GM12878 (cell line): Measurements from ENCODE around the gene COL1A2. TPM values are rescaled to one million over a fixed set of nuclear protein-coding genes. Genes with fewer than 3 reads are reported as not detected.

Experiments used
- ATAC-seq: fragments of 200-7000 bp; cut with Tn5 transposase; 3 replicates; pipeline ENCODE4 v1.9.1; 2020; ENCODE audit warnings: mild to moderate bottlenecking, moderate library complexity
- BruUV-seq: library from RNA; stranded (reverse); fragments of 400-500 nt; replicated peaks from 2 replicates; lab custom pipeline; 2021; lab: Mats Ljungman, UMichigan
- CTCF ChIA-PET: fragments of 300-600 bp; sonication (Branson Sonifier 250); formaldehyde crosslinking; extraction: SDS; loops from one replicate; lab custom pipeline; 2021; ENCODE audit warnings: inconsistent platforms; lab: Yijun Ruan, JAX
- POLR2A ChIA-PET: fragments of 350-600 bp; formaldehyde crosslinking; extraction: SDS; loops from one replicate; lab custom pipeline; 2021; ENCODE audit warnings: inconsistent platforms; lab: Charles Lee
- RAD21 ChIA-PET: fragments of 300-600 bp; sonication (Branson Sonifier 250); formaldehyde crosslinking; loops from one replicate; lab custom pipeline; 2023; ENCODE audit warnings: antibody characterized with exemption; ENCODE audit not compliant: unreplicated experiment; lab: Charles Lee
- SMC1A ChIA-PET: fragments of 300-600 bp; sonication (Branson Sonifier 250); formaldehyde crosslinking; loops from one replicate; lab custom pipeline; 2023; ENCODE audit not compliant: unreplicated experiment, uncharacterized antibody; lab: Charles Lee
- DNase-seq: peaks from one replicate; pipeline ENCODE4 v3.0.0-alpha.2; 2011; ENCODE audit warnings: low read depth, low spot score
- FAIRE-seq: peaks from 3 replicates; lab custom pipeline; 2011; peaks lifted over from hg19 to GRCh38; lab: Jason Lieb, UNC
- H2AFZ ChIP-seq: 2 replicates; pipeline ENCODE4 v1.6.0; 2011; ENCODE audit warnings: low read depth, low read length, control low read depth; ENCODE audit not compliant: control insufficient read depth
- H3K27ac ChIP-seq: 2 replicates; pipeline ENCODE4 v1.5.1; 2011; ENCODE audit warnings: control low read depth; ENCODE audit not compliant: control insufficient read depth, insufficient read depth
- H3K27me3 ChIP-seq, 2 experiments: replicated peaks in 1 of 2; 2 replicates each; pipeline versions ENCODE4 v1.6.0 to v1.6.1; 2011; ENCODE audit warnings: low read length in 1 of 2; ENCODE audit not compliant: control insufficient read depth in 2 of 2, insufficient read depth in 2 of 2
- H3K36me3 ChIP-seq, 2 experiments: 2 replicates each; pipeline ENCODE4 v1.5.1; 2011; ENCODE audit warnings: low read length in 1 of 2; ENCODE audit not compliant: control insufficient read depth in 2 of 2, insufficient read depth in 2 of 2
- H3K4me1 ChIP-seq: 2 replicates; pipeline ENCODE4 v1.6.1; 2011; ENCODE audit warnings: mild to moderate bottlenecking, low read length, moderate library complexity, mixed read lengths; ENCODE audit not compliant: control insufficient read depth, insufficient read depth
- H3K4me2 ChIP-seq: 2 replicates; pipeline ENCODE4 v1.6.0; 2011; ENCODE audit warnings: control low read depth; ENCODE audit not compliant: control insufficient read depth, insufficient read depth
- H3K4me3 ChIP-seq: fragments of 200-600 bp; sonication (generic); 2 replicates; pipeline ENCODE4 v1.5.1; 2016
- H3K79me2 ChIP-seq: 2 replicates; pipeline ENCODE4 v1.6.0; 2011; ENCODE audit warnings: low read length; ENCODE audit not compliant: control insufficient read depth, insufficient read depth
- H3K9ac ChIP-seq: 2 replicates; pipeline ENCODE4 v1.8.0; 2011; ENCODE audit warnings: low read length, control low read depth, mixed read lengths; ENCODE audit not compliant: control insufficient read depth, insufficient read depth
- H3K9me3 ChIP-seq: replicated peaks from 3 replicates; pipeline ENCODE4 v1.5.1; 2011; ENCODE audit warnings: mild to moderate bottlenecking, low read length; ENCODE audit not compliant: control insufficient read depth, insufficient read depth
- H4K20me1 ChIP-seq: 2 replicates; pipeline ENCODE4 v1.6.0; 2011; ENCODE audit not compliant: control insufficient read depth, insufficient read depth
- DPF2 ChIP-seq: fragments of 450-650 bp; IDR thresholded peaks from 2 replicates; pipeline ENCODE4 v1.6.1; 2017; ENCODE audit warnings: mild to moderate bottlenecking
- EED ChIP-seq: sonication (generic); IDR thresholded peaks from 2 replicates; pipeline ENCODE4 v1.6.1; 2016; ENCODE audit warnings: antibody characterized with exemption, low read depth
- ETV6 ChIP-seq, 2 experiments: fragments of 450-650 bp in 1 of 2; IDR thresholded peaks in 1 of 2; conservative IDR thresholded peaks in 1 of 2; 2 replicates each; pipeline ENCODE4 v1.6.1; 2014; ENCODE audit warnings: antibody characterized with exemption in 1 of 2, borderline replicate concordance in 1 of 2, low read depth in 1 of 2, mild to moderate bottlenecking in 1 of 2, moderate library complexity in 1 of 2
- HDGF ChIP-seq: fragments of 450-650 bp; IDR thresholded peaks from 2 replicates; pipeline ENCODE4 v1.6.1; 2016; ENCODE audit warnings: antibody characterized with exemption
- HSF1 ChIP-seq: fragments of 150-350 bp; IDR thresholded peaks from 2 replicates; pipeline ENCODE4 v1.6.1; 2014; ENCODE audit warnings: mild to moderate bottlenecking, low read depth, low read length
- SMAD5 ChIP-seq: IDR thresholded peaks from 2 replicates; pipeline ENCODE4 v1.6.1; 2016; ENCODE audit warnings: antibody characterized with exemption, low read depth
- SMC3 ChIP-seq: IDR thresholded peaks from 2 replicates; pipeline ENCODE4 v1.6.1; 2011; ENCODE audit warnings: low read length, improper control_type of control experiment, borderline replicate concordance
- TCF7 ChIP-seq: IDR thresholded peaks from 2 replicates; pipeline ENCODE4 v1.6.1; 2014; ENCODE audit warnings: antibody characterized with exemption, borderline replicate concordance
- ZSCAN29 ChIP-seq: fragments of 450-650 bp; IDR thresholded peaks from 2 replicates; pipeline ENCODE4 v1.6.1; 2017; ENCODE audit warnings: mild to moderate bottlenecking, moderate library complexity
- WGBS: methylation state at CpG from one replicate; pipeline ENCODE4 v1.1.6; 2016; ENCODE audit warnings: low lambda C conversion rate; ENCODE audit not compliant: insufficient replicate concordance, insufficient coverage; ENCODE audit errors: missing lambda C conversion rate; 5-methylcytosine and 5-hydroxymethylcytosine counted together
- in situ Hi-C: fragments of 300-500 bp; cut with MboI; formaldehyde crosslinking; loops from 9 replicates; pipeline ENCODE4 v1.14.3; 2018; ENCODE audit warnings: mixed read lengths
- intact Hi-C: fragments of 100-400 bp; cut with micrococcal nuclease; formaldehyde crosslinking; loops from one replicate; pipeline ENCODE4 v1.14.2; 2022; ENCODE audit not compliant: unreplicated experiment
- polyA plus RNA-seq, 11 experiments: library from polyadenylated mRNA; depleted of rRNA in 4 of 11; unstranded in 6 of 11; stranded (reverse) in 5 of 11; fragments of >200 nt; fragmentation: Nextera tagmentation in 4 of 11; fragmentation: Illumina TruSeq in 1 of 11; extraction: Ambion mirVana in 4 of 11; extraction: Trizol in 1 of 11; gene quantifications; 1 replicate in 1 of 11; 2 replicates in 10 of 11; pipeline versions ENCODE4 v1.2.1 to v1.2.3, GENCODE V29; 2011 to 2016; ENCODE audit warnings: inconsistent platforms in 2 of 11, missing spikeins in 2 of 11, low read depth in 1 of 11
- total RNA-seq, 4 experiments: library from RNA; depleted of rRNA in 3 of 4; stranded (reverse); fragments of >200 nt in 3 of 4; fragmentation: Illumina TruSeq in 1 of 4; extraction: Trizol in 1 of 4; gene quantifications; 2 replicates each; pipeline versions ENCODE4 v1.2.1 to v1.2.3, GENCODE V29; 2013 to 2021
- TF ChIP-seq, protein P1 (sequence below): IDR thresholded peaks from 2 replicates; pipeline ENCODE4 v1.6.1; 2011; ENCODE audit warnings: low read depth, low read length, improper control_type of control experiment, borderline replicate concordance

The COL1A2 gene
- total and polyA plus RNA-seq, 10 of the 15 experiments (the other 5 are each of a cell fraction or from before 2014, with no cell fraction given): 0.03 to 2.5 (median 0.76) TPM; not detected in 4

GRCh38 chr7:94434042-94434441 is 39.3 kb downstream of the COL1A2 start:
- no peaks in the 10 kb centered on the region for H3K79me2 ChIP-seq
- 48% methylated on average over 2 of the region's 2 CpGs for WGBS
- POLR2A ChIA-PET: no interaction called here
- TF ChIP-seq HSF1 (no peak), EED (no peak)
- TF ChIP-seq, all 136 proteins: peak for 0
- CTCF ChIA-PET: interaction anchor here (0.9 to 5.5 kb wide), 2 partner anchors 16 to 813 kb away, joined by 3 to 46 read pairs; no protein-coding TSS in a partner anchor
- intact Hi-C loops (no loop called here), in situ Hi-C loops (loop anchor here (25.0 kb wide), 1 partner anchor 1253 kb away; no protein-coding TSS in a partner anchor)
- Histone ChIP-seq H2AFZ (no peak overlapping the region), H3K4me3 (no peak overlapping the region), H3K9ac (no peak overlapping the region), H3K4me1 (no peaks in the 10 kb centered on the region), H3K27ac (no peak overlapping the region), H3K36me3 (no peaks in the 10 kb centered on the region), H4K20me1 (no peaks in the 10 kb centered on the region), H3K4me2 (no peak overlapping the region), H3K27me3 (no peaks in the 10 kb centered on the region), H3K9me3 (no peaks in the 10 kb centered on the region)
- DNase-seq: no peak
- no peak for ATAC-seq
- no TSS peak for BruUV-seq
- RAD21 ChIA-PET: no interaction called here
- no peak for FAIRE-seq
- SMC1A ChIA-PET: interaction anchor here (1.0 to 1.6 kb wide), 2 partner anchors 9 to 533 kb away, joined by 3 read pairs; no protein-coding TSS in a partner anchor

DNA sequence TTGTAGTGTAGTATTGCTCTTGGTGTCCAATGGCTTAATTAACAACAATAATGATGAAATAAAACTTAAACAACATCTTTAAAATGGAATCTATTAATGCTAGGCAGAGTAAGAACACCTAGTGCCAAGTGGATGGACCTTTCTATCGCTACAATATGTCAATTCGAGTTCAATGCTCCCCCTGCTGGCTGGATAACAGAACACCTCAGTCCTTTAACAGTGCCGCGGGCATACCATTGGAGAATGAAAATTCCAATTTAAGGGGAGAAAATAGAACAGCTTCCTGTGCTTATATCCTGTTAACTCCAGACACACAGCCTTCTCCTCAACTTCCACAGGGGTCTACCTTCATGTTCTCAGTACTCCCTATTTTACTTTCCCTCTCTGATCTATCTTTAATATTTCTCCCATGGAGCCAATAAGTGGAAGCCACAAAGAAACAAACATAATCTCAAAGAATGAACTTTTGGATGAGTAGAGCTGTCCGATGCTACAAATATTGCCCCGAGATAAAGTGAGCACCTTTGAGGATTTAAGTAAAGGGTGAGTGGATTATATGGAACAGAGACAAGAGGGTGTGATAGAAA is 41.4 kb downstream of the COL1A2 start:
- peak; percentile 89 for FAIRE-seq
- SMC1A ChIA-PET: interaction anchor here (0.6 to 2.1 kb wide), 5 partner anchors 12 to 533 kb away, joined by 3 to 6 read pairs (median 3); no protein-coding TSS in a partner anchor
- H3K4me2 ChIP-seq: no peak overlapping the region
- TF ChIP-seq ZSCAN29 (no peak), HDGF (no peak), TCF7 (no peak), ETV6 (conservative IDR thresholded peaks at IDR 0.05 in 1 of 2, IDR thresholded peaks at IDR 0.05 in 1 of 2; ENCODE audit: borderline replicate concordance in 1 of 2, low read depth in 1 of 2) (no peak), SMAD5 (no peak), SMC3 (peak; percentile 65), DPF2 (no peak)
- TF ChIP-seq, protein P1, sequence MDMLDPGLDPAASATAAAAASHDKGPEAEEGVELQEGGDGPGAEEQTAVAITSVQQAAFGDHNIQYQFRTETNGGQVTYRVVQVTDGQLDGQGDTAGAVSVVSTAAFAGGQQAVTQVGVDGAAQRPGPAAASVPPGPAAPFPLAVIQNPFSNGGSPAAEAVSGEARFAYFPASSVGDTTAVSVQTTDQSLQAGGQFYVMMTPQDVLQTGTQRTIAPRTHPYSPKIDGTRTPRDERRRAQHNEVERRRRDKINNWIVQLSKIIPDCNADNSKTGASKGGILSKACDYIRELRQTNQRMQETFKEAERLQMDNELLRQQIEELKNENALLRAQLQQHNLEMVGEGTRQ: no peak

More for the DNA sequence above, 41.4 kb downstream of the COL1A2 start:
- BruUV-seq: no TSS peak
- ATAC-seq: peak; percentile 98
- H3K4me1 ChIP-seq: no peaks in the 10 kb centered on the region
- peak; percentile 7 for DNase-seq
- no peak overlapping the region for H2AFZ ChIP-seq
- no peak overlapping the region for H3K4me3 ChIP-seq
- no peak overlapping the region for H3K27ac ChIP-seq
- POLR2A ChIA-PET: no interaction called here
- RAD21 ChIA-PET: interaction anchor here (1.1 to 2.2 kb wide), 3 partner anchors 13 to 1040 kb away, joined by 3 to 9 read pairs (median 7); no protein-coding TSS in a partner anchor
- intact Hi-C loops: loop anchor here (1.0 to 5.0 kb wide), 2 partner anchors 636 to 719 kb away; no protein-coding TSS in a partner anchor
- no peak overlapping the region for H3K9ac ChIP-seq
- no peaks in the 10 kb centered on the region; a peak in 1 of 4 replicates for H3K27me3 ChIP-seq
- CTCF ChIA-PET: interaction anchor here (0.7 to 5.5 kb wide), 13 partner anchors 9 to 1044 kb away, joined by 3 to 46 read pairs (median 3); no protein-coding TSS in a partner anchor
- no peaks in the 10 kb centered on the region for H3K9me3 ChIP-seq
- 21% methylated on average over 6 of the region's 6 CpGs for WGBS
- no peaks in the 10 kb centered on the region for H3K79me2 ChIP-seq
- no peaks in the 10 kb centered on the region for H3K36me3 ChIP-seq
- in situ Hi-C loops: loop anchor here (25.0 kb wide), 1 partner anchor 1251 kb away; no protein-coding TSS in a partner anchor
- H4K20me1 ChIP-seq: no peaks in the 10 kb centered on the region
